CD4-positive, alpha-beta T cell (primary cell): ENCODE data around the gene CLSTN1. TPM values are rescaled to one million over a fixed set of nuclear protein-coding genes. Genes with fewer than 3 reads are reported as not detected.

Experiments
- ATAC-seq: fragments of 200-7000 bp; cut with Tn5 transposase; one replicate; pipeline ENCODE4 v1.10.0; 2022; ENCODE audit warnings: mild to moderate bottlenecking; ENCODE audit not compliant: poor library complexity
- CTCF ChIA-PET: fragments of 350-600 bp; sonication (Branson Sonifier 250); formaldehyde crosslinking; loops from one replicate; lab custom pipeline; 2021; ENCODE audit warnings: antibody characterized with exemption, inconsistent platforms; lab: Charles Lee
- POLR2A ChIA-PET: fragments of 350-600 bp; sonication (Branson Sonifier 250); formaldehyde crosslinking; loops from one replicate; lab custom pipeline; 2021; ENCODE audit warnings: antibody characterized with exemption, inconsistent platforms; lab: Charles Lee
- DNase-seq, 14 experiments: peaks; one replicate each; pipeline ENCODE4 v3.0.0-alpha.2; 2013 to 2020; ENCODE audit warnings: mixed read lengths in 2 of 14
- H3K27ac ChIP-seq, 2 donors: one replicate each; pipeline versions ENCODE4 v1.5.1 to v1.7.0; 2013; ENCODE audit warnings: low read length in 2 of 2, low read depth in 1 of 2, mild to moderate bottlenecking in 1 of 2
- H3K27me3 ChIP-seq, 2 experiments: 1 replicate in 1 of 2; 2 replicates in 1 of 2; pipeline versions ENCODE4 v1.6.1 to v1.7.0; 2013; ENCODE audit warnings: low read length in 2 of 2, control low read depth in 1 of 2, mild to moderate bottlenecking in 1 of 2, moderate library complexity in 1 of 2; ENCODE audit not compliant: insufficient read depth in 2 of 2, control insufficient read depth in 1 of 2
- H3K36me3 ChIP-seq: one replicate; pipeline ENCODE4 v1.6.1; 2013; ENCODE audit warnings: low read length, control low read depth; ENCODE audit not compliant: insufficient read depth
- H3K4me1 ChIP-seq: one replicate; pipeline ENCODE4 v1.6.1; 2013; ENCODE audit warnings: low read length, control low read depth; ENCODE audit not compliant: insufficient read depth
- H3K4me3 ChIP-seq: one replicate; pipeline ENCODE4 v1.5.1; 2013; ENCODE audit warnings: mild to moderate bottlenecking, low read length, moderate library complexity
- H3K9me3 ChIP-seq, 2 experiments: 1 replicate in 1 of 2; 2 replicates in 1 of 2; pipeline versions ENCODE4 v1.6.1 to v1.7.0; 2013; ENCODE audit warnings: low read length in 2 of 2, mild to moderate bottlenecking in 2 of 2, control low read depth in 1 of 2, moderate library complexity in 1 of 2; ENCODE audit not compliant: control insufficient read depth in 1 of 2, insufficient read depth in 1 of 2
- H3K27ac Mint-ChIP-seq: one replicate; pipeline ENCODE4 v1.8.0; 2020; ENCODE audit warnings: mixed read lengths
- H3K27me3 Mint-ChIP-seq: one replicate; pipeline ENCODE4 v1.8.0; 2021; ENCODE audit warnings: mixed read lengths
- H3K36me3 Mint-ChIP-seq: one replicate; pipeline ENCODE4 v1.8.0; 2021; ENCODE audit warnings: low read depth, mixed read lengths
- H3K4me1 Mint-ChIP-seq: one replicate; pipeline ENCODE4 v1.8.0; 2021; ENCODE audit warnings: low read depth, mixed read lengths
- H3K4me3 Mint-ChIP-seq: one replicate; pipeline ENCODE4 v1.8.0; 2020; ENCODE audit warnings: mild to moderate bottlenecking, mixed read lengths
- H3K9me3 Mint-ChIP-seq: one replicate; pipeline ENCODE4 v1.8.0; 2020; ENCODE audit warnings: mixed read lengths
- CTCF ChIP-seq: fragments of 200-600 bp; IDR thresholded peaks from one replicate; pipeline ENCODE4 v1.8.0; 2022; ENCODE audit warnings: antibody characterized with exemption, mild to moderate bottlenecking
- intact Hi-C, 2 experiments: fragments of 100-400 bp; cut with DNase I in 1 of 2; cut with micrococcal nuclease in 1 of 2; formaldehyde crosslinking; loops; one replicate each; pipeline versions ENCODE4 v1.15.1 to v1.9.0; 2023 to 2025; cut with DNase I, micrococcal nuclease
- total RNA-seq, 174 experiments: library from RNA in 2 of 174; stranded (reverse) in 2 of 174; gene quantifications; one replicate each; pipeline ENCODE4 v1.2.3 and lab custom pipeline; 2021 to 2026

CLSTN1 gene
- total RNA-seq, 2 experiments from 2014 or later: 66.8 to 68.1 TPM

GRCh38 chr1:9701665-9702064, 122.1 kb downstream of the CLSTN1 start:
- Histone ChIP-seq H3K4me1 (peaks cover 66% of the 10 kb centered on the region), H3K4me3 (no peak overlapping the region), H3K9me3 (no peaks in the 10 kb centered on the region), H3K36me3 (peaks cover 39% of the 10 kb centered on the region), H3K27me3 (no peaks in the 10 kb centered on the region), H3K27ac (no peak overlapping the region)
- Mint-ChIP-seq H3K4me3 (no peak overlapping the region), H3K27me3 (no peaks in the 10 kb centered on the region), H3K36me3 (peaks cover 69% of the 10 kb centered on the region), H3K27ac (peak overlapping the region; percentile 75), H3K4me1 (peaks cover 70% of the 10 kb centered on the region), H3K9me3 (no peaks in the 10 kb centered on the region)
- ChIA-PET CTCF (interaction anchor here (2.9 kb wide), 1 partner anchor 10 kb away, joined by 9 read pairs; no protein-coding TSS in a partner anchor), POLR2A (interaction anchor here (1.1 to 1.5 kb wide), 4 partner anchors 26 to 73 kb away, joined by 3 to 5 read pairs (median 3); partner anchors contain the start of gene PIK3CD)
- DNase-seq (no peak), ATAC-seq (no peak)
- no peak for TF ChIP-seq CTCF
- intact Hi-C loops: no loop called here

- no peak for ATAC-seq
- H3K36me3 Mint-ChIP-seq: peaks cover 69% of the 10 kb centered on the region
- Histone ChIP-seq H3K9me3 (no peaks in the 10 kb centered on the region), H3K27me3 (no peaks in the 10 kb centered on the region), H3K4me1 (peaks cover 65% of the 10 kb centered on the region), H3K27ac (peak overlapping the region in 1 of 2 donors; percentile 48), H3K36me3 (peaks cover 46% of the 10 kb centered on the region), H3K4me3 (no peak overlapping the region)
- ChIA-PET CTCF (no interaction called here), POLR2A (no interaction called here)
- H3K4me3 Mint-ChIP-seq: no peak overlapping the region
- no peaks in the 10 kb centered on the region for H3K27me3 Mint-ChIP-seq
- peak overlapping the region; percentile 75 for H3K27ac Mint-ChIP-seq
- TF ChIP-seq CTCF: no peak
- no peak for DNase-seq
- H3K4me1 Mint-ChIP-seq: peaks cover 60% of the 10 kb centered on the region
- intact Hi-C loops: no loop called here
- no peaks in the 10 kb centered on the region for H3K9me3 Mint-ChIP-seq
Observed at GRCh38 chr1:9700340-9700739, 123.4 kb downstream of the CLSTN1 start.

GRCh38 chr1:9699361-9699760, 124.4 kb downstream of the CLSTN1 start:
- peaks cover 69% of the 10 kb centered on the region for H3K36me3 Mint-ChIP-seq
- TF ChIP-seq CTCF: no peak
- peak overlapping the region; percentile 75 for H3K27ac Mint-ChIP-seq
- H3K27me3 Mint-ChIP-seq: no peaks in the 10 kb centered on the region
- DNase-seq (no peak), ATAC-seq (no peak)
- H3K9me3 Mint-ChIP-seq: no peaks in the 10 kb centered on the region
- peaks cover 58% of the 10 kb centered on the region for H3K4me1 Mint-ChIP-seq
- H3K4me1 ChIP-seq: peaks cover 59% of the 10 kb centered on the region
- intact Hi-C loops: no loop called here
- peaks cover 54% of the 10 kb centered on the region for H3K36me3 ChIP-seq
- no peak overlapping the region for H3K27ac ChIP-seq
- no peaks in the 10 kb centered on the region for H3K9me3 ChIP-seq
- H3K4me3 Mint-ChIP-seq: no peak overlapping the region
- CTCF ChIA-PET: interaction anchor here (1.0 to 1.2 kb wide), 2 partner anchors 46 to 72 kb away, joined by 3 to 6 read pairs; no protein-coding TSS in a partner anchor
- POLR2A ChIA-PET: interaction anchor here (0.7 to 1.7 kb wide), 3 partner anchors 15 to 46 kb away, joined by 3 to 8 read pairs (median 4); no protein-coding TSS in a partner anchor
- H3K4me3 ChIP-seq: no peak overlapping the region
- H3K27me3 ChIP-seq: no peaks in the 10 kb centered on the region
